Naive B cell (primary cell): ENCODE data around the gene ATOH7. TPM values are rescaled to one million over a fixed set of nuclear protein-coding genes. Genes with fewer than 3 reads are reported as not detected.
"Not testable (repeated sequence)": the region's sequence is repeated elsewhere in the genome, so short reads cannot be mapped to it uniquely, and the experiment has no call there.

ENCODE experiments used
- ATAC-seq, 2 donors: fragments of 150-1000 bp; cut with Tn5 transposase; 2 replicates each; pipeline ENCODE4 v1.10.0; 2021; ENCODE audit warnings: low read depth in 2 of 2, mild to moderate bottlenecking in 2 of 2, moderate library complexity in 2 of 2
- DNase-seq: peaks from one replicate; pipeline ENCODE4 v3.0.0; 2022
- H3K27ac Mint-ChIP-seq, 6 donors: one replicate each; pipeline ENCODE4 v1.8.0; 2020 to 2022; ENCODE audit warnings: mild to moderate bottlenecking in 6 of 6, mixed read lengths in 6 of 6, moderate library complexity in 5 of 6, inconsistent platforms in 2 of 6
- H3K27me3 Mint-ChIP-seq, 3 donors: one replicate each; pipeline ENCODE4 v1.8.0; 2021 to 2022; ENCODE audit warnings: mixed read lengths in 3 of 3, mild to moderate bottlenecking in 1 of 3
- H3K36me3 Mint-ChIP-seq, 2 donors: one replicate each; pipeline ENCODE4 v1.8.0; 2020 to 2022; ENCODE audit warnings: mixed read lengths in 2 of 2, inconsistent platforms in 1 of 2, mild to moderate bottlenecking in 1 of 2
- H3K4me1 Mint-ChIP-seq, 3 donors: one replicate each; pipeline ENCODE4 v1.8.0; 2020 to 2022; ENCODE audit warnings: mixed read lengths in 3 of 3, inconsistent platforms in 1 of 3, mild to moderate bottlenecking in 1 of 3, moderate library complexity in 1 of 3
- H3K4me3 Mint-ChIP-seq, 8 donors: one replicate each; pipeline ENCODE4 v1.8.0; 2020 to 2022; ENCODE audit warnings: mild to moderate bottlenecking in 8 of 8, mixed read lengths in 8 of 8, moderate library complexity in 8 of 8, inconsistent platforms in 2 of 8
- H3K9me3 Mint-ChIP-seq, 7 donors: one replicate each; pipeline ENCODE4 v1.8.0; 2020 to 2022; ENCODE audit warnings: mixed read lengths in 7 of 7, mild to moderate bottlenecking in 5 of 7, inconsistent platforms in 2 of 7, moderate library complexity in 1 of 7
- polyA plus RNA-seq, 6 donors: library from polyadenylated mRNA; unstranded; fragments of 300-500 nt; fragmentation: Illumina TruSeq; gene quantifications; one replicate each; pipeline ENCODE4 v1.2.3, GENCODE V29; 2021; ENCODE audit warnings: low read depth in 6 of 6

ATOH7 gene
- polyA plus RNA-seq, 6 donors from 2014 or later: 0.23 TPM; not detected in 5

DNA sequence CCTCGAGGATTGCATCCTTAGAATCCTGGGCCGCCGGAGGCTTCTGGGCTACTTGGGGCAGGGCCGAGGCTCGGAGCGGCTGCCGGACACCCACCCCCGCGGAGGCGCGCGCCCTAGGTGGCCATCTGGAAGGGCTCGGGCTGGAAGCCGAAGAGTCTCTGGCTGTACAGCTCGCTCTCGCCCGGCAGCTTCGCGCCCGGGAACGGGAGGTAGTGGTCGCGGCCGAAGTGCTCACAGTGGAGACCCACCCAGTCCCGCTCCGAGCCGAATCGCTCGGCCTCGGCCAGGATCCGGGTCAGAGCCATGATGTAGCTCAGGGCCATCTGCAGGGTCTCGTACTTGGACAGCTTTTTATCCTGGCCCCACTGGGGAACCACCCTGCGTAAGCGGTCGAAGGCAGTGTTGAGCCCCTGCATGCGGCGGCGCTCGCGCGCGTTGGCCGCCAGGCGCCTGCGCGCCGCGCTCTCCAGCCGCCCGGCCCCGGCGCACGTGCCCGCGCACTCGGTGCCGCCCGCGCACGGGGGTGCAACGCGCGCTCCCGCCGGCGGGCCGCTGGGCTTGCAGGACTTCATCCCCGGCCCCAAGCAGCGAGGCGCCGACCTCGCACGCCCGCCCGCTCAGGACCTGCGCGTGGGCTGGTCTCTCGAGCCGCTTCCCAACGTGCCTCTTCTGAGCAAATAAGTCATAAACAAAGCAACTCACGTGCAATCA, 652 bp downstream of the ATOH7 start:
- Mint-ChIP-seq H3K4me3 (peak overlapping the region; percentile 72 to 87 (median 82)), H3K27ac (no peak overlapping the region), H3K36me3 (no peaks in the 10 kb centered on the region), H3K4me1 (peaks cover 3 to 8% (median 8%) of the 10 kb centered on the region in 3 donors), H3K9me3 (no peaks in the 10 kb centered on the region), H3K27me3 (peaks cover 33 to 41% (median 34%) of the 10 kb centered on the region in 3 donors)
- ATAC-seq: peak; percentile 94 to 95
- DNase-seq: peak; percentile 25

DNA sequence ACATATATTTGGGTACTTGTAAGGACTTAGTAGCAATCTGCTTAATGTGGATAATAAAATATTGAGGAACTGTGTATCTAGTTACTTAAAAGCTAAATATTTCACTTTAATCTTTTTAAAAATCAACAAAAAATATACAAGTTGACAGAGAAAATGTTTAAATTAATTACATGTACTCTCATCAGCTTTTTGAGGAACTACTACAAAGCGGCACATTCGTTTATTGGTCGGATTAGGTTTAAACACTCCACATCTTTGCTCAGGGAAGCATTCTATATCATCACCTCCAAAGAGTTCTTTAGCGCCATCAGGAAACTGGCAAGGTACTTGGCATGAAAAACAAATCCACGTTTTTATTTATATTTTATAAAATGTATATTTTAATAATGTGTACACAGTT, 1.6 kb downstream of the ATOH7 start:
- no peak overlapping the region for H3K27ac Mint-ChIP-seq
- H3K9me3 Mint-ChIP-seq: no peaks in the 10 kb centered on the region
- no peaks in the 10 kb centered on the region for H3K36me3 Mint-ChIP-seq
- DNase-seq (no peak), ATAC-seq (no peak)
- H3K27me3 Mint-ChIP-seq: peaks cover 33 to 41% (median 34%) of the 10 kb centered on the region in 3 donors
- peak overlapping the region in 4 of 8 donors; percentile 77 to 87 (median 83) for H3K4me3 Mint-ChIP-seq
- peaks cover 3 to 8% (median 8%) of the 10 kb centered on the region in 3 donors for H3K4me1 Mint-ChIP-seq

DNA sequence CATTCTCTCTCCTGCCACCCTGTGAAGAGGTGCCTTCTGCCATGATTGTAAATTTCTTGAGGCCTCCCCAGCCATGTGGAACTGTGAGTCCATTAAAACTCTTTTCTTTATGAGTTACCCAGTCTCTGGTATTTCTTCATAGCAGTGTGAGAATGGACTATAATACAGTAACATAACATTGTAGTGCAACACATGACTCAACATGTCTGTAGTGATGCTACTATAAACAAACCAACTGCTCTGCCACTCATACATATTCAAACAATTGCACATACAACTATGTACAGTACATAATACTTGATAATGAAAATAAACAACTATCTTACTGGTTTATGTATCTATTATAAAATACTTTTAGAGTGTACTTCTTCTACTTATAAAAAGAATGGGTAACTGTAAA, 7.1 kb downstream of the ATOH7 start:
- DNase-seq: no peak
- Mint-ChIP-seq H3K4me1 (no peaks in the 10 kb centered on the region), H3K4me3 (no peak overlapping the region), H3K27ac (no peak overlapping the region), H3K36me3 (no peaks in the 10 kb centered on the region), H3K27me3 (peaks cover 12 to 22% (median 17%) of the 10 kb centered on the region in 3 donors), H3K9me3 (no peaks in the 10 kb centered on the region)
- no peak for ATAC-seq

DNA sequence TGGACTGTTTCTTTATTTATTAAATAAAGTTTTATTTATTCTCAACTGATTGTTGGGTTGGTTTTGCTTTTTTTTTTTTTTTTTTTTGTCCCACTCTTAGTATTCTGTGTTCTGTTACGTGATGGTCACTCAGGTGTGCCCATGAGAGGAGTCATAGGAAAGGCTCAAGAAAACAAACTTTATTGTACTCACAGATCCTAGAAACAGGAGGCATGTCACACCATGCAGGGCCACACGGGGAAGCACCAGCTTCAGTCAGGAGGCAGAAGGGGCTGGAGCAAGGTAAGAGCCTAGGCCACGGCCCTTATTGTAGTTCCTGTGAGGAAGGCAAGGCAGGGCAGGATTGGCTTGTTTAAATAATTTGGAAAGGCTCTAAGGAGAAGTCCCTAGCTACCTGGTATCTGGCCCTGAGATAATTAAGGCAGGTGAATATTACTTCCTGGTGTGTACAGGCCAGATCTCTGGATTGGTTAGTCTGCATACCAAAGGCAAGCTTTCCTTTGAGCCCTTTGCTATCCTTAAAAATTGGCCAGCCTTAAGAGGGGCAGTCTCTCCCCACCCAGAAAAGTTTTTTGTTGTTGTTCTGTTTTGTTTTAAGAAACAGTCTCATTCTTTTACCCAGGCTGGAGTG, 8.3 kb downstream of the ATOH7 start:
- Mint-ChIP-seq H3K4me3 (no peak overlapping the region), H3K27me3 (peaks cover 9 to 11% (median 11%) of the 10 kb centered on the region in 3 donors), H3K27ac (no peak overlapping the region), H3K36me3 (no peaks in the 10 kb centered on the region), H3K9me3 (no peaks in the 10 kb centered on the region), H3K4me1 (peaks cover 0 to 4% (median 0%) of the 10 kb centered on the region in 3 donors)
- no peak for DNase-seq
- no peak for ATAC-seq

DNA sequence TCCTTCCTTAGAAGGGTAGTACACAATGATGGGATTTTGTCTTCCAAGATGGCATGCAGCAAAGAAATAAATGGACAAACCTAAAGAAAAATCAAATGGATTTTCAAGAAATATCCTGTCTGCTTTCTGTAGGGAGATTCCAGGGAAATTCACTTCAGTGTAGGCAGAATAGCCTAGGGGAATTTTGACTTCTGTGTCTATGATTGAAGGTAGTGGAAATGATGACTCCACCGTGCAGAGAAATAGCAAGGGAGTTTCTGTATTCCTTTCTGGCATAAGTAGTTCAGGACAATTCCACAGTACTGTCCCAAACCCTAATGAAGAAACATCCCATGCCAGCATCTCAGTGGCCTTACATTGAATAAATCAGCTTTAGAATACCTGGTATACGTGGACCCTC, 9.5 kb downstream of the ATOH7 start:
- Mint-ChIP-seq H3K36me3 (no peaks in the 10 kb centered on the region), H3K4me3 (no peak overlapping the region), H3K9me3 (no peaks in the 10 kb centered on the region), H3K27me3 (peaks cover 0 to 4% (median 0%) of the 10 kb centered on the region in 3 donors), H3K4me1 (peaks cover 0 to 4% (median 0%) of the 10 kb centered on the region in 3 donors), H3K27ac (no peak overlapping the region)
- DNase-seq (no peak), ATAC-seq (no peak)

DNA sequence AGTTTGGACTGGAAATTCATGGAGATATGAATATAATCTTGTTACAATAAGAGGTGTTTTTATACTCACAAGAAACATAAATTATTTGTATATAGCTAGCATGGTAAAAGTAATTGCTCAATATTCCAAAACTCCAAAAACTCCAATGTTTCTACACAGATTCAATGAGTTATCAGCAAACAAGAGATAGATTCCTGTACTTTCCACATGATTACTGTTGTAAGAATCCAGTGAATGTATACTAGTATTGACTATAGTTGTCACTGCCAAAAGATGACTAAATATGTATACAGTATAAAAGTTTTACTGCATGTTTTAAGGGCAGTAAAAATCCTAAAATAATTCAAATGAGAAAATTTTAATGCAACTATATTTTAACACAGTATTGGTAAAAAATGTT, 10.7 kb downstream of the ATOH7 start:
- ATAC-seq: no peak
- DNase-seq: no peak
- Mint-ChIP-seq H3K4me3 (no peak overlapping the region), H3K4me1 (peaks cover 0 to 4% (median 0%) of the 10 kb centered on the region in 3 donors), H3K27me3 (peaks cover 0 to 8% (median 0%) of the 10 kb centered on the region in 3 donors), H3K9me3 (no peaks in the 10 kb centered on the region), H3K36me3 (no peaks in the 10 kb centered on the region), H3K27ac (no peak overlapping the region)

DNA sequence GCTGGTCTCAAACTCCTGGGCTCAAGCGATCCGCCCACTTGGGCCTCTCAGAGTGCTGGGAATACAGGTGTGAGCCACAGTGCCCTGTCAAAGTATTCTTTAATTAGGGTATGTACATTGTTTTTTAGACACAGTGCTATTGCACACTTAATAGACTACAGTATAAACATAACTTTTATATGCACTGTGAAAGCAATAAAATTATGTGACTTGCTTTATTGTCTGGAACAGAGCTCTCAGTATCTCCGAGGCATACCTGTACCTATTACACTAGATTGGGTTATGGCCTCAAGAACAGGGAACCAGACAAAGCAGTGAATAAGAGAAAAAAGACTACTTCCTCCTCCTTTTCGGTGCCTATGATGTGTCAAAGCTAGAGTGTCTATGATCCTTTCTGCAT, 13.1 kb downstream of the ATOH7 start:
- peaks cover 0 to 4% (median 0%) of the 10 kb centered on the region in 3 donors for H3K4me1 Mint-ChIP-seq
- no peaks in the 10 kb centered on the region for H3K36me3 Mint-ChIP-seq
- no peaks in the 10 kb centered on the region for H3K9me3 Mint-ChIP-seq
- peak overlapping the region in 2 of 6 donors; percentile 4 to 80 for H3K27ac Mint-ChIP-seq
- H3K4me3 Mint-ChIP-seq: no peak overlapping the region
- ATAC-seq (no peak), DNase-seq (no peak)
- H3K27me3 Mint-ChIP-seq: peaks cover 0 to 8% (median 0%) of the 10 kb centered on the region in 3 donors

DNA sequence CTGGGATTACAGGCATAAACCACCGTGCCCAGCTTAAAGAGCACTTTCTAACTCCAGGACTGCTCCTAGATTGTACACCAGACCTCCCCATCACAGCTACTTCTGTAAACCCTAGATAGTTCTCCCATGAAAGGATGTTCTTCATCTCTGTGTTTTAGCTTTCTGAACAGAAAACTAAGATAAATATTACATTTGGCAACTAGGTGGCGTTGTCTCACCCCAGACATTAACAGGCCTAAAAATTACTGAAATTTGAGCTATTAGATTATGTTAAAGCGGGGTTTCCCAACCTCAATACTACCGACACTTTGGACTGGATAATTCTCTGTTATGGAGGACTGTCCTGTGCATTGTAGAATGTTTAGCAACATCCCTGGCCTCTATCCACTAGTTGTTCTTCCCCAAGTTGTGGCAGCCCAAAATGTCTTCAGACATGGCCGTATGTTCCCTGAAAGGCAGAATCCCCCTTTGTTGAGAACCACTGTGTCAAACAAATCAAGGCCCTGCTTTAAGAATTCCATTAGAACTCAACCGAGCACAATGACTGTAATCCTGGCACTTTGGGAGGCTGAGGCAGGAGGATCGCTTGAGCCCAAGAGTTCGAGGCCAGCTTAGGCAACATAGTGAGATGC, 19.1 kb downstream of the ATOH7 start:
- H3K27me3 Mint-ChIP-seq: peaks cover 0 to 12% (median 10%) of the 10 kb centered on the region in 3 donors
- peak; percentile 29 for DNase-seq
- ATAC-seq: peak in 1 of 2 donors; percentile 47
- no peaks in the 10 kb centered on the region for H3K9me3 Mint-ChIP-seq
- H3K36me3 Mint-ChIP-seq: no peaks in the 10 kb centered on the region
- no peaks in the 10 kb centered on the region for H3K4me1 Mint-ChIP-seq
- H3K27ac Mint-ChIP-seq: no peak overlapping the region
- no peak overlapping the region for H3K4me3 Mint-ChIP-seq

DNA sequence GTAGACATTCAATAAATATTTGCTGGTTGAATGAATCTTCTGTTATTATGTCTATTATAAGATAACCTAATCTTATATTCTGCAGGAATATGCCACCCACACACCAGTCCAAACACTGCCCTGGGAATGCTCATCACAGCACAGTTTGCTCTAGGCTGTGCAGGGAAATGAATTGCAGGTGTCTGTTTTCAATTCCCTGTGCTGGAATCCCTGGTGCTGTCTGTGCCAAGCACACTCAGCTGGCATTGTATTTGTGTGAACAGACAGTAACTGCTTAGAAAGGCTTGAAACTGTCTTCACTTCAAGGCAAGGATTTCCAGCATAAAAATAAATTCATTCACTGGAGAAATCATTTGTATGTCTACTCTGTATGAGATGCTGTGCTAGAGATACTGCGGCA, 20.2 kb downstream of the ATOH7 start:
- Mint-ChIP-seq H3K36me3 (no peaks in the 10 kb centered on the region), H3K27ac (no peak overlapping the region), H3K9me3 (no peaks in the 10 kb centered on the region), H3K4me3 (no peak overlapping the region), H3K4me1 (no peaks in the 10 kb centered on the region), H3K27me3 (peaks cover 0 to 10% (median 9%) of the 10 kb centered on the region in 3 donors)
- no peak for ATAC-seq
- DNase-seq: no peak

DNA sequence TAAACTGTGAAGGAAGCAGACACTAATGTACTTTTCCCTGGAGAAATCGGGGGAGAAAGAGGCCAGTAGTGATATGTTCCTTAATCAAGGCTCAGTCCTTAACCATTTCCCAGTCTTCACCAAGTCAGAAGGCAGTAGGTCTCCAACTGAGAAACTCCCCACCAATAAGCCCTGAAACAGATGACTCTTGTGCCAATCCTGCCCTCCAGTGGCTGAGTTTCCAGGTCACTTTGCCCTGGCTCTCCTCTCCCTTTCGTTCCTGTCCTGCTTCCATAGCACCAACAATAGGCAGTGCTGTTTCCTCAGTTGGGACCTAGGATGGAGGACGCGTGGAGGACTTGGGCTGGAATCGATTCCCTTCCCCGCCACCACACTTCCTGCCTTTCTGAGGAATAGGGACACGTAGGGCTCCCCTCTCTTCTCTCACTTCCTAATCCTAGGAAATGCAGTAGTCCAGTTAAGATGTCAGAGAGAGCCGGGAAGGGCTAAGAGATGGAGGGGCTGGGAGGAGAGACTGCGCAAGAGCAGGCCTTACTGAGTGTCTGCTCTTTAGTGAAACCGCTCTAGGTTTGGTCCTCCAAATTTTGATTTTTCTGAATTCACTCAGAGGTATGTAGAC, 23.4 kb downstream of the ATOH7 start:
- no peak for ATAC-seq
- no peaks in the 10 kb centered on the region for H3K9me3 Mint-ChIP-seq
- DNase-seq: no peak
- no peak overlapping the region for H3K4me3 Mint-ChIP-seq
- H3K4me1 Mint-ChIP-seq: no peaks in the 10 kb centered on the region
- H3K27ac Mint-ChIP-seq: no peak overlapping the region
- H3K27me3 Mint-ChIP-seq: peaks cover 10 to 21% (median 16%) of the 10 kb centered on the region in 3 donors
- no peaks in the 10 kb centered on the region for H3K36me3 Mint-ChIP-seq

DNA sequence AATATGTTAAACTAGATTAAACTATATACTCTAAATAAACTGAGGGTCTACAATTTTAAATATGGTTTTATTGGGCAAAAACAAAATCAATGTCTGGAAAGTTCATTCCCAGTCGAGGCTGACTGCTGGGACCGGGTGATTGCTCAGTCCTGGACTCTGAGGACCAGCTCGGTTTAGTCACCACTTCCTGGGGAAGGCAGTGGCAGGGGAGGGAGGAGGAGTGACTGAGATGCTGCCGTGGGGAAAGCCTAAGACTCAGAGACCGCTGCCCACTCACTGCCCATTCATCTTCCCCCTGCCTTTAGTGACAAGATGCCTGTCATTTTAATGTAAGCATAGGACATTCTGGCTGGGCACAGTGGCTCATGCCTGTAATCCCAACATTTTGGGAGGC, 29.0 kb downstream of the ATOH7 start:
- no peaks in the 10 kb centered on the region for H3K4me1 Mint-ChIP-seq
- H3K4me3 Mint-ChIP-seq: no peak overlapping the region
- no peak for ATAC-seq
- no peak overlapping the region for H3K27ac Mint-ChIP-seq
- no peaks in the 10 kb centered on the region for H3K9me3 Mint-ChIP-seq
- peaks cover 24 to 67% (median 40%) of the 10 kb centered on the region in 3 donors for H3K27me3 Mint-ChIP-seq
- H3K36me3 Mint-ChIP-seq: no peaks in the 10 kb centered on the region
- no peak for DNase-seq

DNA sequence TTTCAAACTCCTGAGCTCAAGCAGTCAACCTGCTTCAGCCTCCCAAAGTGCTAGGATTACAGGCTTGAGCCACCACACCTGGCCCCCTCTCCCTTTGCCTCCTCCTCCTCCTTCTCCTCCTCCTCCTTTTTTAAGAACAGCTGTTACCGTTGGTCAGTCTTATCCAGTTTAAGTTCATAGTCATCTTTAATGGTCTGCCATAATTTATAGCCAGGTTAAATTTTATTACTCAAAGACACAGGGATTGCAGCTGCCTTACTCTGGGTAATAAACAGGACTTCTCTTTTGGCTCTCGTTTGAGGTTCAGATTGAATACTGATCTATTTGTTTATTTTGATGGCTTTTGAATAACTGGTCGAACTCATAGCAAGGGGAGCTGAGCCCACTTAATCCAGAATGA, 35.2 kb downstream of the ATOH7 start:
- DNase-seq: no peak
- no peak overlapping the region for H3K4me3 Mint-ChIP-seq
- peaks cover 29 to 62% (median 57%) of the 10 kb centered on the region in 3 donors for H3K27me3 Mint-ChIP-seq
- H3K9me3 Mint-ChIP-seq: peaks cover 0 to 7% (median 0%) of the 10 kb centered on the region in 7 donors
- peaks cover 0 to 13% of the 10 kb centered on the region in 2 donors for H3K36me3 Mint-ChIP-seq
- H3K4me1 Mint-ChIP-seq: no peaks in the 10 kb centered on the region
- no peak for ATAC-seq
- H3K27ac Mint-ChIP-seq: no peak overlapping the region

DNA sequence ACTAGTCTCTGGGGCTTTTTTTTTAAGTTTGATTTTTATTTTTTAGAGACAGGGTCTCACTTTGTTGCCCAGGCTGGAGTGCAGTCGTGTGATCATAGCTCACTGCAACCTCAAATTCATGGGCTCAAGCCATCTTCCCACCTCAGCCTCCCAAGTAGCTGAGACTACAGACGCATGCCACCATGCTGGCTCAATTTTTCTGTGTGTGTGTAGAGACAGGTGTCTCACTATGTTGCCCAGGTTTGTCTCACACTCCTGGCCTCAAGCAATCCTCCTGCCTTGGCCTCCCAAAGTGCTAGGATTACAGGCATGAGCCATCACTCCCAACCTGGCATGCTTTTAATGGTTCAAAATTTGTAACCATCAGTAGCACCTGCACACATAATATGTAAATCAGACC, 36.1 kb downstream of the ATOH7 start:
- H3K27ac Mint-ChIP-seq, H3K4me3 Mint-ChIP-seq, DNase-seq, H3K9me3 Mint-ChIP-seq, ATAC-seq, H3K4me1 Mint-ChIP-seq: not testable (repeated sequence)
- H3K36me3 Mint-ChIP-seq: peaks cover 0 to 13% of the 10 kb centered on the region in 2 donors
- peaks cover 30 to 59% (median 54%) of the 10 kb centered on the region in 3 donors for H3K27me3 Mint-ChIP-seq
